H1 (cell line): ENCODE measurements around the gene GPR65. TPM values are rescaled to one million over a fixed set of nuclear protein-coding genes. Genes with fewer than 3 reads are reported as not detected.

Experiments
- CTCF ChIA-PET: fragments of 300-600 bp; sonication (Branson Sonifier 250); formaldehyde crosslinking; loops from one replicate; lab custom pipeline; 2021; ENCODE audit not compliant: partially characterized antibody; lab: Charles Lee
- POLR2A ChIA-PET: fragments of 300-600 bp; sonication (Branson Sonifier 250); formaldehyde crosslinking; loops from one replicate; lab custom pipeline; 2021; ENCODE audit warnings: inconsistent platforms; ENCODE audit not compliant: partially characterized antibody; lab: Charles Lee
- DNase-seq, 2 experiments: peaks; one replicate each; pipeline versions ENCODE4 v3.0.0 to v3.0.0-alpha.2; 2010 to 2022; ENCODE audit warnings: low spot score in 2 of 2, low read depth in 1 of 2, mixed read lengths in 1 of 2
- FAIRE-seq: peaks from 2 replicates; lab custom pipeline; 2011; peaks lifted over from hg19 to GRCh38; lab: Jason Lieb, UNC
- H2AFZ ChIP-seq: 2 replicates; pipeline ENCODE4 v1.8.1; 2012; ENCODE audit warnings: low read length, inconsistent platforms
- H2AK5ac ChIP-seq: 2 replicates; pipeline ENCODE4 v1.6.1; 2013; ENCODE audit warnings: low read depth, low read length
- H2BK120ac ChIP-seq: replicated peaks from 2 replicates; pipeline ENCODE3; 2013; ENCODE audit warnings: low read depth, low read length, inconsistent platforms
- H2BK12ac ChIP-seq: 2 replicates; pipeline ENCODE4 v1.6.1; 2013; ENCODE audit warnings: low read depth, low read length
- H2BK15ac ChIP-seq: 2 replicates; pipeline ENCODE4 v1.6.1; 2013; ENCODE audit warnings: low read length
- H2BK20ac ChIP-seq: 2 replicates; pipeline ENCODE4 v1.6.1; 2013; ENCODE audit warnings: low read length
- H2BK5ac ChIP-seq: 2 replicates; pipeline ENCODE4 v1.6.1; 2013; ENCODE audit warnings: low read depth, low read length
- H3K14ac ChIP-seq: 2 replicates; pipeline ENCODE4 v1.6.1; 2013; ENCODE audit warnings: inconsistent platforms; ENCODE audit not compliant: insufficient read length
- H3K18ac ChIP-seq: 2 replicates; pipeline ENCODE4 v1.6.1; 2013; ENCODE audit warnings: low read length; ENCODE audit errors: extremely low read depth
- H3K23ac ChIP-seq: 2 replicates; pipeline ENCODE4 v1.6.1; 2013; ENCODE audit warnings: inconsistent platforms; ENCODE audit not compliant: insufficient read length
- H3K23me2 ChIP-seq: 2 replicates; pipeline ENCODE4 v1.6.1; 2013; ENCODE audit warnings: low read depth, low read length
- H3K27ac ChIP-seq: 2 replicates; pipeline ENCODE4 v1.6.1; 2011; ENCODE audit warnings: low read depth, low read length, inconsistent platforms
- H3K27me3 ChIP-seq, 4 experiments: replicated peaks in 1 of 4; 1 replicate in 1 of 4; 2 replicates in 3 of 4; pipeline versions ENCODE4 v1.6.1 to v1.8.1; 2011 to 2013; ENCODE audit warnings: low read length in 3 of 4, mild to moderate bottlenecking in 3 of 4, inconsistent platforms in 2 of 4, mixed read lengths in 2 of 4, moderate library complexity in 1 of 4; ENCODE audit not compliant: control insufficient read depth in 3 of 4, insufficient read depth in 3 of 4; ENCODE audit errors: extremely low read depth in 1 of 4
- H3K36me3 ChIP-seq, 4 experiments: 2 replicates each; pipeline versions ENCODE4 v1.6.1 to v1.8.1; 2011 to 2013; ENCODE audit warnings: mild to moderate bottlenecking in 4 of 4, low read length in 3 of 4, moderate library complexity in 2 of 4, control low read depth in 1 of 4, inconsistent platforms in 1 of 4; ENCODE audit not compliant: insufficient read depth in 4 of 4, control insufficient read depth in 2 of 4
- H3K4ac ChIP-seq: replicated peaks from 2 replicates; pipeline ENCODE3; 2013; ENCODE audit warnings: low read length, low read depth, mixed read lengths, inconsistent platforms; ENCODE audit not compliant: insufficient read length
- H3K4me1 ChIP-seq, 4 experiments: replicated peaks in 1 of 4; 1 replicate in 1 of 4; 2 replicates in 3 of 4; pipeline versions ENCODE4 v1.6.1 to v1.8.1; 2011 to 2013; ENCODE audit warnings: low read length in 3 of 4, inconsistent platforms in 2 of 4, mixed read lengths in 1 of 4; ENCODE audit not compliant: insufficient read depth in 4 of 4, control insufficient read depth in 3 of 4
- H3K4me2 ChIP-seq, 2 experiments: 2 replicates each; pipeline versions ENCODE4 v1.6.1 to v1.8.1; 2011 to 2013; ENCODE audit warnings: low read depth in 2 of 2, low read length in 2 of 2, control low read depth in 1 of 2, inconsistent platforms in 1 of 2, mild to moderate bottlenecking in 1 of 2; ENCODE audit not compliant: insufficient read depth in 1 of 2
- H3K4me3 ChIP-seq, 4 experiments: fragments of 200-600, 300-600 bp in 1 of 4; sonication (generic), shearing (Covaris generic), sonication (Bioruptor Twin) in 1 of 4; 2 replicates each; pipeline versions ENCODE4 v1.5.1 to v1.8.1; 2011 to 2016; ENCODE audit warnings: low read length in 4 of 4, low read depth in 3 of 4, control low read depth in 2 of 4, inconsistent platforms in 2 of 4, mild to moderate bottlenecking in 2 of 4, mixed read lengths in 1 of 4, moderate library complexity in 1 of 4; ENCODE audit not compliant: insufficient read depth in 2 of 4; ENCODE audit errors: extremely low read depth in 1 of 4
- H3K56ac ChIP-seq: replicated peaks from 2 replicates; pipeline ENCODE3; 2013; ENCODE audit warnings: low read depth, mild to moderate bottlenecking, mixed read lengths, low read length, inconsistent platforms; ENCODE audit not compliant: insufficient read length
- H3K79me1 ChIP-seq: 2 replicates; pipeline ENCODE4 v1.6.1; 2013; ENCODE audit warnings: low read depth, low read length, control low read depth
- H3K79me2 ChIP-seq, 2 experiments: 2 replicates each; pipeline versions ENCODE4 v1.6.1 to v1.8.1; 2012 to 2013; ENCODE audit warnings: low read length in 2 of 2, mild to moderate bottlenecking in 2 of 2, inconsistent platforms in 1 of 2; ENCODE audit not compliant: insufficient read depth in 2 of 2, control insufficient read depth in 1 of 2
- H3K9ac ChIP-seq, 4 experiments: replicated peaks in 1 of 4; 1 replicate in 1 of 4; 2 replicates in 3 of 4; pipeline versions ENCODE4 v1.6.1 to v1.8.1; 2011 to 2013; ENCODE audit warnings: low read depth in 3 of 4, low read length in 3 of 4, control low read depth in 2 of 4, mild to moderate bottlenecking in 2 of 4, moderate library complexity in 2 of 4, inconsistent platforms in 1 of 4; ENCODE audit errors: extremely low read depth in 1 of 4
- H3K9me3 ChIP-seq, 2 experiments: 2 replicates each; pipeline versions ENCODE4 v1.6.1 to v1.8.1; 2012 to 2013; ENCODE audit warnings: mild to moderate bottlenecking in 2 of 2, moderate library complexity in 2 of 2, control low read depth in 1 of 2, inconsistent platforms in 1 of 2, low read depth in 1 of 2, low read length in 1 of 2, mixed read lengths in 1 of 2; ENCODE audit not compliant: insufficient read depth in 2 of 2
- H4K20me1 ChIP-seq, 2 experiments: replicated peaks in 1 of 2; 2 replicates each; pipeline versions ENCODE3 to v1.8.1; 2011 to 2013; ENCODE audit warnings: inconsistent platforms in 2 of 2, low read length in 2 of 2, mild to moderate bottlenecking in 1 of 2; ENCODE audit not compliant: insufficient read depth in 2 of 2, control insufficient read depth in 1 of 2
- H4K5ac ChIP-seq: 2 replicates; pipeline ENCODE4 v1.6.1; 2013; ENCODE audit warnings: low read length, low read depth, mixed read lengths, inconsistent platforms; ENCODE audit not compliant: insufficient read length
- H4K8ac ChIP-seq: 2 replicates; pipeline ENCODE4 v1.8.0; 2013; ENCODE audit warnings: mild to moderate bottlenecking, moderate library complexity, low read length, inconsistent platforms; ENCODE audit not compliant: insufficient read depth; ENCODE audit errors: extremely low read depth
- H4K91ac ChIP-seq: replicated peaks from 2 replicates; pipeline ENCODE3; 2013; ENCODE audit warnings: low read length, mixed read lengths, inconsistent platforms; ENCODE audit not compliant: insufficient read length
- CEBPB ChIP-seq: IDR thresholded peaks from 2 replicates; pipeline ENCODE4 v1.6.1; 2012; ENCODE audit warnings: low read depth, low read length
- CHD1 ChIP-seq: IDR thresholded peaks from 2 replicates; pipeline ENCODE4 v1.6.1; 2012; ENCODE audit warnings: low read depth, low read length, improper control_type of control experiment
- CREB1 ChIP-seq: IDR thresholded peaks from 2 replicates; pipeline ENCODE4 v1.6.1; 2012; ENCODE audit warnings: inconsistent platforms
- EGR1 ChIP-seq: IDR thresholded peaks from 2 replicates; pipeline ENCODE4 v1.6.1; 2011; ENCODE audit warnings: low read depth, low read length, borderline replicate concordance
- EP300 ChIP-seq, 2 experiments: IDR thresholded peaks; 1 replicate in 1 of 2; 2 replicates in 1 of 2; pipeline ENCODE4 v1.6.1; 2011 to 2012; ENCODE audit warnings: low read depth in 2 of 2, low read length in 2 of 2, mild to moderate bottlenecking in 2 of 2, borderline replicate concordance in 1 of 2, inconsistent platforms in 1 of 2, moderate library complexity in 1 of 2
- GTF2F1 ChIP-seq: IDR thresholded peaks from 2 replicates; pipeline ENCODE4 v1.6.1; 2012; ENCODE audit warnings: low read depth, low read length, improper control_type of control experiment, borderline replicate concordance
- POLR2A ChIP-seq, 2 experiments: IDR thresholded peaks; 1 replicate in 1 of 2; 2 replicates in 1 of 2; pipeline ENCODE4 v1.6.1; 2011; ENCODE audit warnings: low read depth in 2 of 2, low read length in 2 of 2, mild to moderate bottlenecking in 2 of 2; ENCODE audit errors: control extremely low read depth in 1 of 2
- POU5F1 ChIP-seq: IDR thresholded peaks from 2 replicates; pipeline ENCODE4 v1.6.1; 2011; ENCODE audit warnings: low read depth, mild to moderate bottlenecking, low read length, moderate library complexity
- SAP30 ChIP-seq: fragments of 300-600 bp; sonication (generic); IDR thresholded peaks from 2 replicates; pipeline ENCODE4 v1.7.1; 2012; ENCODE audit warnings: low read length, moderate library complexity, mild to moderate bottlenecking, inconsistent platforms; ENCODE audit not compliant: insufficient read depth, insufficient replicate concordance
- SIX5 ChIP-seq: IDR thresholded peaks from 2 replicates; pipeline ENCODE4 v1.6.1; 2011; ENCODE audit warnings: mild to moderate bottlenecking, low read depth, low read length
- TCF12 ChIP-seq: IDR thresholded peaks from 2 replicates; pipeline ENCODE4 v1.6.1; 2011; ENCODE audit warnings: low read depth, mild to moderate bottlenecking, low read length
- TEAD4 ChIP-seq: IDR thresholded peaks from 2 replicates; pipeline ENCODE4 v1.6.1; 2012; ENCODE audit warnings: low read depth, low read length, inconsistent platforms, mixed read lengths
- WGBS, 2 experiments: shearing (Covaris generic) in 1 of 2; methylation state at CpG; one replicate each; pipeline versions ENCODE4 v1.1.6 to v1.1.7; 2013 to 2015; ENCODE audit warnings: low lambda C conversion rate in 2 of 2, mixed read lengths in 2 of 2, inconsistent platforms in 1 of 2, low coverage in 1 of 2, missing lambda C conversion rate in 1 of 2; ENCODE audit not compliant: insufficient replicate concordance in 2 of 2, insufficient coverage in 1 of 2, insufficient read length in 1 of 2; ENCODE audit errors: extremely low coverage in 1 of 2, missing lambda C conversion rate in 1 of 2; 5-methylcytosine and 5-hydroxymethylcytosine counted together
- polyA plus RNA-seq, 7 experiments: library from polyadenylated mRNA; depleted of rRNA in 3 of 7; stranded (reverse) in 5 of 7; unstranded in 2 of 7; fragments of >200 nt in 5 of 7; fragments of 200-250 nt in 2 of 7; gene quantifications; 1 replicate in 5 of 7; 2 replicates in 1 of 7; 4 replicates in 1 of 7; pipeline versions ENCODE4 v1.2.1 to v1.2.3, GENCODE V29; 2011 to 2013; ENCODE audit warnings: missing spikeins in 2 of 7, mixed read lengths in 2 of 7
- total RNA-seq: library from RNA; stranded (reverse); fragmentation: NEBNext Ultra II Directional; extraction: Animal tissue kit (Norgen Biotek cat#: 25700); gene quantifications from 2 replicates; pipeline ENCODE4 v1.2.1, GENCODE V29; 2021
- TF ChIP-seq, protein P1 (sequence below): IDR thresholded peaks from 2 replicates; pipeline ENCODE4 v1.6.1; 2012; ENCODE audit warnings: inconsistent platforms
- TF ChIP-seq, protein P2 (sequence below): IDR thresholded peaks from 2 replicates; pipeline ENCODE4 v1.6.1; 2012; ENCODE audit warnings: low read length, inconsistent platforms

The GPR65 gene
- total and polyA plus RNA-seq, 2 of the 8 experiments (the other 6 are each of a cell fraction or from before 2014, with no cell fraction given), result not detected

DNA sequence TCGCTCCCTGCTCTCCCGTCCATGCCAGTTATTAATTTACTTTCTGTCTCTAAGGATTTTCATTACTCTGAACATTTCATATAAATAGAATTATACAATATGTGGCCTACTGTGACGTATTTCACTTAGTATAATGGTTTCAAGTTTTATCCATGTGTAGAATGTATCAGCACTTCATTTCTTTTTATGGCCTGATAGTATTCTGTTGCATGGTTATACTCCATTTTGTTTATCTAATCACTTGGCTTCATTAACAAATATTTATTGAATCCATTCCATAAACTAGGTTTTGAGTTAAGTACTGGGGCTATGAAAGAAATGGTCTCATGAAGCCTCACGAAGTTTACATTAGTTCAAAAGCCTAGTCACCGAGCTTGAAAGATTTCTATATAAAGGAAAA is 7.6 kb downstream of the GPR65 start:
- Histone ChIP-seq H3K9ac (no peak overlapping the region), H3K23me2 (no peaks in the 10 kb centered on the region), H2BK20ac (no peak overlapping the region), H4K20me1 (no peaks in the 10 kb centered on the region), H2BK15ac (no peak overlapping the region), H3K79me2 (no peaks in the 10 kb centered on the region), H3K9me3 (no peaks in the 10 kb centered on the region), H4K91ac (no peak overlapping the region), H3K36me3 (no peaks in the 10 kb centered on the region), H2AK5ac (no peak overlapping the region), H2BK120ac (no peak overlapping the region), H3K4me3 (no peak overlapping the region), H3K27me3 (no peaks in the 10 kb centered on the region), H3K79me1 (no peaks in the 10 kb centered on the region), H3K4ac (no peak overlapping the region), H3K4me2 (no peak overlapping the region), H3K56ac (no peak overlapping the region), H4K8ac (no peak overlapping the region), H3K14ac (no peak overlapping the region), H3K18ac (no peak overlapping the region), H2AFZ (no peak overlapping the region), H3K4me1 (no peaks in the 10 kb centered on the region), H4K5ac (no peak overlapping the region), H3K27ac (no peak overlapping the region), H2BK5ac (no peak overlapping the region), H3K23ac (no peak overlapping the region), H2BK12ac (no peak overlapping the region)
- WGBS, 2 experiments, result 90% methylated on average over 5 of the region's 5 CpGs; no CpG with 5 or more reads in 1 of the 2 experiments
- ChIA-PET CTCF (interaction anchor here (0.8 to 8.7 kb wide), 8 partner anchors 16 to 268 kb away, joined by 3 to 79 read pairs (median 9); no protein-coding TSS in a partner anchor), POLR2A (no interaction called here)
- no peak for DNase-seq
- FAIRE-seq, result no peak
- TF ChIP-seq CHD1, result no peak
- TF ChIP-seq CREB1, result no peak
- TF ChIP-seq TCF12, result no peak
- no peak for TF ChIP-seq SAP30
- no peak for TF ChIP-seq POLR2A (IDR thresholded peaks at IDR 0.05; ENCODE audit: control extremely low read depth in 1 of 2, low read depth in 2 of 2, low read length in 2 of 2)
- TF ChIP-seq TEAD4, result no peak
- TF ChIP-seq EP300 (IDR thresholded peaks at IDR 0.05; ENCODE audit: borderline replicate concordance in 1 of 2, low read depth in 2 of 2, low read length in 2 of 2), result no peak
- TF ChIP-seq, protein P1, sequence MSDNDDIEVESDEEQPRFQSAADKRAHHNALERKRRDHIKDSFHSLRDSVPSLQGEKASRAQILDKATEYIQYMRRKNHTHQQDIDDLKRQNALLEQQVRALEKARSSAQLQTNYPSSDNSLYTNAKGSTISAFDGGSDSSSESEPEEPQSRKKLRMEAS, result no peak
- no peak for TF ChIP-seq POU5F1
- TF ChIP-seq SIX5, result no peak
- TF ChIP-seq GTF2F1, result no peak
- TF ChIP-seq CEBPB, result no peak
- TF ChIP-seq EGR1, result no peak
- TF ChIP-seq, protein P2, sequence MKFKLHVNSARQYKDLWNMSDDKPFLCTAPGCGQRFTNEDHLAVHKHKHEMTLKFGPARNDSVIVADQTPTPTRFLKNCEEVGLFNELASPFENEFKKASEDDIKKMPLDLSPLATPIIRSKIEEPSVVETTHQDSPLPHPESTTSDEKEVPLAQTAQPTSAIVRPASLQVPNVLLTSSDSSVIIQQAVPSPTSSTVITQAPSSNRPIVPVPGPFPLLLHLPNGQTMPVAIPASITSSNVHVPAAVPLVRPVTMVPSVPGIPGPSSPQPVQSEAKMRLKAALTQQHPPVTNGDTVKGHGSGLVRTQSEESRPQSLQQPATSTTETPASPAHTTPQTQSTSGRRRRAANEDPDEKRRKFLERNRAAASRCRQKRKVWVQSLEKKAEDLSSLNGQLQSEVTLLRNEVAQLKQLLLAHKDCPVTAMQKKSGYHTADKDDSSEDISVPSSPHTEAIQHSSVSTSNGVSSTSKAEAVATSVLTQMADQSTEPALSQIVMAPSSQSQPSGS, result no peak
